Fibroblast of pulmonary artery (primary cell): ENCODE results near the gene UGGT1.

Experiments
- DNase-seq: peaks from one replicate; pipeline ENCODE4 v3.0.0-alpha.2; 2010; ENCODE audit warnings: low read depth
- H3K4me3 ChIP-seq: replicated peaks from 2 replicates; pipeline ENCODE4 v1.5.1; 2011; ENCODE audit warnings: low read depth, mild to moderate bottlenecking, control low read depth, low read length, moderate library complexity
- TF ChIP-seq, protein P1 (sequence below): IDR thresholded peaks from 2 replicates; pipeline ENCODE4 v1.5.1; 2011; ENCODE audit warnings: mild to moderate bottlenecking, control low read depth, low read length, inconsistent platforms; ENCODE audit errors: missing control alignments

UGGT1 gene

GRCh38 chr2:128090945-128091725 is at the start of gene UGGT1:
Gene UGGT1 (plus strand): TSS chr2:128091200. CDS start chr2:128091358, 158 bp downstream.
- peak; percentile 99 for DNase-seq
- TF ChIP-seq, protein P1, sequence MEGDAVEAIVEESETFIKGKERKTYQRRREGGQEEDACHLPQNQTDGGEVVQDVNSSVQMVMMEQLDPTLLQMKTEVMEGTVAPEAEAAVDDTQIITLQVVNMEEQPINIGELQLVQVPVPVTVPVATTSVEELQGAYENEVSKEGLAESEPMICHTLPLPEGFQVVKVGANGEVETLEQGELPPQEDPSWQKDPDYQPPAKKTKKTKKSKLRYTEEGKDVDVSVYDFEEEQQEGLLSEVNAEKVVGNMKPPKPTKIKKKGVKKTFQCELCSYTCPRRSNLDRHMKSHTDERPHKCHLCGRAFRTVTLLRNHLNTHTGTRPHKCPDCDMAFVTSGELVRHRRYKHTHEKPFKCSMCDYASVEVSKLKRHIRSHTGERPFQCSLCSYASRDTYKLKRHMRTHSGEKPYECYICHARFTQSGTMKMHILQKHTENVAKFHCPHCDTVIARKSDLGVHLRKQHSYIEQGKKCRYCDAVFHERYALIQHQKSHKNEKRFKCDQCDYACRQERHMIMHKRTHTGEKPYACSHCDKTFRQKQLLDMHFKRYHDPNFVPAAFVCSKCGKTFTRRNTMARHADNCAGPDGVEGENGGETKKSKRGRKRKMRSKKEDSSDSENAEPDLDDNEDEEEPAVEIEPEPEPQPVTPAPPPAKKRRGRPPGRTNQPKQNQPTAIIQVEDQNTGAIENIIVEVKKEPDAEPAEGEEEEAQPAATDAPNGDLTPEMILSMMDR: no peak
- H3K4me3 ChIP-seq: peak within 1 kb of the TSS; percentile 86

GRCh38 chr2:128041561-128041960 is 49.4 kb upstream of the UGGT1 start:
- TF ChIP-seq, protein P1: no peak
- DNase-seq: no peak
- H3K4me3 ChIP-seq: no peak overlapping the region

- H3K4me3 ChIP-seq: no peak overlapping the region
- no peak for DNase-seq
- TF ChIP-seq, protein P1: no peak
Measured at GRCh38 chr2:128043041-128043440, 48.0 kb upstream of the UGGT1 start.

DNA sequence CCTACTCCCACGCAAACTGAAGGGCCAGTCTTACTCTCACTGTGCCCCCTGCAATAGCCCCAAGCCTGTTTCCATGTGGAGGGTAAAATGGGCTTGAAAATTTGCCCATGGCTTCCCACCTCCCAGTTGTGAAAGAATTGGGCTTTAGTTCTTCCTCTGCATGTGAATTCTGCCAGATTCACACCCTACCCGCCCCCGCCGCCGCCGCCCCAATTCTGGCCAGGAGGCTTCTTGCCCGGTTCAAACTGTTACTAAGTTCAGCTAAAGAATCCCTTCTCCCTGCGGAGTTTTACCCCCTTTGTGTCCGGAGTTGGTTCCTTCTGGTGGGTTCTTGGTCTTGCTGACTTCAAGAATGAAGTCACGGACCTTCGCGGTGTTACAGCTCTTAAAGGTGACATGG is 37.7 kb upstream of the UGGT1 start:
- TF ChIP-seq, protein P1: no peak
- DNase-seq: no peak
- no peak overlapping the region for H3K4me3 ChIP-seq

DNA sequence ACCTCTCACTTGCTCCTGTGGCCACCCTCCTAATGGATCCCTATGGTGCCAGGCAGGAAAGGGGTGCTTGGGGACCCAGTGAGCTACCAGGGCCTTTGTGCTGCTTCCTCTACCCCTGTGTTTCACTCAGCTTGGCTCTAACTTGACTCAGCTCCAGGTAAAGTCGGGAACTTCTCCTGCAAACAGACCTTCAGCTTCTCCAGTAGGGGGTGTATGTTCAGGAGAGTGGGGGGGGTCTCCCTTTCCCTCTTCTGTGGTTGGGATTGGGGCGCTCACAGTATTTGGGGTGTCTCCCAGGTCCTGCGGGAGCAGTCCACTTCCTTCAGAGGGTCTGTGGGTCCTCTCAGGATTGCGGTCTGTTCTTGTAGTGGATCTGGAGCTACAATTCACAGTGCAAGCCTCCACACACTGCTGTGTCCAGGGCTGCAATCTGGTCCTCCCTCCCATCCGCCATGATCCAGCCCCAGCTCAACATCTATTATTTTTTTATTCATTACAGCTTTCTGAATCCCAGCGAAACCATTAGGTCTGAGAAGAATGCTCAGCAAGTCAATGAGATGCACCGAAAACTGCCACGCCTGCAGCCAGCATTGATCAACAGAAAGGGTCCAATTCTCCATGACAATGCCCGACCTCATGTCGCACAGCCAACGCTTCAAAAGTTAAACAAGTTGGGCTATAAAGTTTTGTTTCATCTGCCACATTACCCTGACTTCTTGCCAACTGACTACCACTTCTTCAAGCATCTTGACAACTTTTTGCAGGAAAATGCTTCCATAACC is 36.7 kb upstream of the UGGT1 start:
- TF ChIP-seq, protein P1: no peak
- H3K4me3 ChIP-seq: no peak overlapping the region
- DNase-seq: no peak

- no peak overlapping the region for H3K4me3 ChIP-seq
- TF ChIP-seq, protein P1: no peak
- DNase-seq: no peak
Measured at GRCh38 chr2:128057334-128057733, 33.7 kb upstream of the UGGT1 start.
